Measurements from ENCODE around the gene UGT1A5. TPM values are rescaled to one million over a fixed set of nuclear protein-coding genes. Genes with fewer than 3 reads are reported as not detected.
"Not testable (repeated sequence)": the region's sequence is repeated elsewhere in the genome, so short reads cannot be mapped to it uniquely, and the experiment has no call there.

The UGT1A5 gene
- total RNA-seq, 6 experiments from 2014 or later = not detected

DNA sequence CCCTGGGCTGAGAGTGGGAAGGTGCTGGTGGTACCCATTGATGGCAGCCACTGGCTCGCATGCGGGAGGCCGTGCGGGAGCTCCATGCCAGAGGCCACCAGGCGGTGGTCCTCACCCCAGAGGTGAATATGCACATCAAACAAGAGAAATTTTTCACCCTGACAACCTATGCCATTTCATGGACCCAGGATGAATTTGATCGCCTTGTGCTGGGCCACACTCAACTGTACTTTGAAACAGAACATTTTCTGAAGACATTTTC, 34.5 kb downstream of the UGT1A5 start:
- Mint-ChIP-seq H3K4me3 (no peak overlapping the region), H3K9me3 (peaks cover 23% of the 10 kb centered on the region), H3K4me1 (ENCODE audit: low read depth) (no peaks in the 10 kb centered on the region), H3K27ac (no peak overlapping the region), H3K27me3 (ENCODE audit: insufficient read depth) (peaks cover 7% of the 10 kb centered on the region; the same call in 1 of the 2 replicates), H3K36me3 (ENCODE audit: low read depth) (no peaks in the 10 kb centered on the region)
- no peak for DNase-seq
- TF ChIP-seq CTCF (IDR thresholded peaks at IDR 0.05) = no peak

- not testable (repeated sequence) for H3K4me3 Mint-ChIP-seq; H3K27ac Mint-ChIP-seq; H3K27me3 Mint-ChIP-seq (ENCODE audit: insufficient read depth); H3K36me3 Mint-ChIP-seq (ENCODE audit: low read depth); H3K4me1 Mint-ChIP-seq (ENCODE audit: low read depth); DNase-seq
- H3K9me3 Mint-ChIP-seq = peaks cover 23% of the 10 kb centered on the region
Measured at GRCh38 chr2:233750689-233751088, 38.0 kb downstream of the UGT1A5 start.

GRCh38 chr2:233751212-233752009, 38.7 kb downstream of the UGT1A5 start:
- not testable (repeated sequence) for H3K4me3 Mint-ChIP-seq; DNase-seq; H3K36me3 Mint-ChIP-seq (ENCODE audit: low read depth); H3K27ac Mint-ChIP-seq; H3K27me3 Mint-ChIP-seq (ENCODE audit: insufficient read depth); H3K4me1 Mint-ChIP-seq (ENCODE audit: low read depth)
- H3K9me3 Mint-ChIP-seq = peaks cover 24% of the 10 kb centered on the region

DNA sequence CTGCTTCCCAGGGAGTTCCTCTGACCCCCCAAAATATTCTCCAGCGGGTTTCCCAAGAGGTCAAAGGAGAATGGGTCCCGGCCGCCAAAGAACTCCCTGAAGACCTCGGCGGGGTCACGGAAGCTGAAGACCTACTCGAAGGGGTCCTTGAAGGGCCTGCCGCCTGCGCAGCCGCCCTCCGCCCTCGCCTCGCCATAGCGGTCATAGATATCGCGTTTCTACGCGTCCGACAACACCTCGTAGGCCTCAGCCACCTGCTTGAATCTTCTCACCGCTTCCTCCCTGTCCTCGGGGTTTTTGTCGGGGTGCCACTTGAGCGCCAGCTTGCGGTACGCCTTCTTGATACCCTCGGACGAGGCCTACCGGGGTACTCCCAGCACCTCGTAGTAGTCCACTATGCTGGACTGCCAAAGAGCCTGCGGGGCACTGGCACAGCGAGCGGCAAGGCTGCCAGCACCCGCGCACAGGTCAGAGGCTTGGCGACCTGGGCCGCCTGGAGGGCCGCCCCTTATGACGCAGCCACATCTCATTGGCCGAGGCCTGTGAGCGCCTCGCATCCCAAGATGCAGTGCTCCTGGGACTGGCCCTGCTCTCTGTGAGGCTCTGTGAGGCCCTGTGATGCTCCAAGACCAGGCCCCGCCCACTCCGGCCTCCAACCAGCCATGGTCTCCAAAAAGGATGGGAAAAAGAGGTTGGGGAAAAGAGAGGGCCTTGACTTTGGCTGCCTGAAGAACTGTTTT, 42.3 kb downstream of the UGT1A5 start:
- Mint-ChIP-seq H3K36me3 (ENCODE audit: low read depth) (no peaks in the 10 kb centered on the region), H3K27ac (no peak overlapping the region), H3K4me3 (no peak overlapping the region), H3K27me3 (ENCODE audit: insufficient read depth) (no peaks in the 10 kb centered on the region), H3K4me1 (ENCODE audit: low read depth) (no peaks in the 10 kb centered on the region), H3K9me3 (peaks cover 24% of the 10 kb centered on the region)
- no peak for TF ChIP-seq CTCF (IDR thresholded peaks at IDR 0.05)
- DNase-seq = no peak

DNA sequence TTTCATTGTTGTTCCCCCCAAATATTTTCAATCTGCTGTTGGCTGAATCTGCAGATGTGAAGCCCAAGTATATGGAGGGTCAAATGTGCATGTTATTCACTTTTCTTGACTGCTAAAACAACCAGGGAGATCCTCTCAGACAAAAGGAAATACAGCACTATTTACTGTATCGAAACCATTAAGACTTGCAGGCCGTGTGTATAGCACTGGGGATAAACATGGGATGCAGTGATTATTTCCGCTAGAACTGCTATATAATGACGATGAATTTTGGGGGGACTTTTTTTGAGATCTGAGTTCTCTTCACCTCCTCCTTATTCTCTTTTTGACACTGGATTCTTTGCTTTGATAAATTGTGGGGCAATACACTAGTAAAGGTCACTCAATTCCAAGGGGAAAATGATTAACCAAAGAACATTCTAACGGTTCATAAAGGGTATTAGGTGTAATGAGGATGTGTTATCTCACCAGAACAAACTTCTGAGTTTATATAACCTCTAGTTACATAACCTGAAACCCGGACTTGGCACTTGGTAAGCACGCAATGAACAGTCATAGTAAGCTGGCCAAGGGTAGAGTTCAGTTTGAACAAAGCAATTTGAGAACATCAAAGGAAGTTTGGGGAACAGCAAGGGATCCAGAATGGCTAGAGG, 43.8 kb downstream of the UGT1A5 start:
- no peaks in the 10 kb centered on the region for H3K27me3 Mint-ChIP-seq (ENCODE audit: insufficient read depth)
- no peak for TF ChIP-seq CTCF (IDR thresholded peaks at IDR 0.05)
- peaks cover 25% of the 10 kb centered on the region for H3K9me3 Mint-ChIP-seq
- H3K4me3 Mint-ChIP-seq = no peak overlapping the region
- no peaks in the 10 kb centered on the region for H3K4me1 Mint-ChIP-seq (ENCODE audit: low read depth)
- DNase-seq = no peak
- no peaks in the 10 kb centered on the region for H3K36me3 Mint-ChIP-seq (ENCODE audit: low read depth)
- no peak overlapping the region for H3K27ac Mint-ChIP-seq

- Mint-ChIP-seq H3K9me3 (peaks cover 21% of the 10 kb centered on the region), H3K27me3 (ENCODE audit: insufficient read depth) (no peaks in the 10 kb centered on the region), H3K36me3 (ENCODE audit: low read depth) (no peaks in the 10 kb centered on the region), H3K4me3 (no peak overlapping the region), H3K4me1 (ENCODE audit: low read depth) (no peaks in the 10 kb centered on the region), H3K27ac (no peak overlapping the region)
- no peak for DNase-seq
- TF ChIP-seq CTCF (IDR thresholded peaks at IDR 0.05) = no peak
Measured at GRCh38 chr2:233758141-233758540, 45.4 kb downstream of the UGT1A5 start.

Measured in HFFc6 (cell line).